Mesothelial cell of epicardium (in vitro differentiated cells): ENCODE data around the gene CHST4. TPM values are rescaled to one million over a fixed set of nuclear protein-coding genes. Genes with fewer than 3 reads are reported as not detected.

Experiments
- DNase-seq, 2 experiments: peaks; one replicate each; pipeline ENCODE4 v3.0.0; 2021; ENCODE audit warnings: low spot score in 2 of 2; ENCODE audit not compliant: unreplicated experiment in 2 of 2
- H3K27ac Mint-ChIP-seq: 2 replicates; pipeline ENCODE4 v1.8.0; 2021; ENCODE audit warnings: mixed read lengths
- H3K27me3 Mint-ChIP-seq: 2 replicates; pipeline ENCODE4 v1.8.0; 2021; ENCODE audit warnings: low read depth, mixed read lengths
- H3K36me3 Mint-ChIP-seq: 2 replicates; pipeline ENCODE4 v1.8.0; 2021; ENCODE audit warnings: mixed read lengths
- H3K4me1 Mint-ChIP-seq: 2 replicates; pipeline ENCODE4 v1.8.0; 2021; ENCODE audit warnings: mixed read lengths
- H3K4me3 Mint-ChIP-seq: 2 replicates; pipeline ENCODE4 v1.8.0; 2021; ENCODE audit warnings: mild to moderate bottlenecking, moderate library complexity, mixed read lengths
- H3K9me3 Mint-ChIP-seq: 2 replicates; pipeline ENCODE4 v1.8.0; 2021; ENCODE audit warnings: mixed read lengths
- total RNA-seq: library from RNA; stranded (reverse); gene quantifications from 3 replicates; pipeline ENCODE4 v1.2.1, GENCODE V29; 2021
- TF ChIP-seq, protein P1 (sequence below): fragments of 200-600 bp; sonication (generic); IDR thresholded peaks from one replicate; pipeline ENCODE4 v1.5.0; 2021; ENCODE audit warnings: antibody characterized with exemption; ENCODE audit not compliant: unreplicated experiment

The CHST4 gene
- total RNA-seq, 1 donor from 2014 or later = not detected

DNA sequence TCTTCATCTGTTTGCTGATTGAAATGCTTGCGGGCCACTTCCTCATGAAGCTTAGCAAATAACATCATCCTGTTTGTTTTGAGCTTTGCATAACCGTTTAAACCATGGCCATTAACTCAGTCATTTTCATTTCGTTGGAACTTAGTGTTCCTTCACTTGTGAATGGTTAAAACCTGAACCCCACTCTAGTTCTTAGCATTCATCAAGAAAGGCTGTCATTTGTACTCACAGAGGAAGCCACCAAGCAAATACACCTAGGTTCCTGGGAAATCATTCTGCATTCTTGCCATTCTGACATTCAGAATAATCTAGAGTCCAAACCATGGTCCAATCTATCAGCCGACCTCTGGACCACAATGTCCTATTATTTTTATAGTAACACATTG is 59.1 kb downstream of the CHST4 start:
- no peak overlapping the region for H3K27ac Mint-ChIP-seq
- TF ChIP-seq, protein P1, sequence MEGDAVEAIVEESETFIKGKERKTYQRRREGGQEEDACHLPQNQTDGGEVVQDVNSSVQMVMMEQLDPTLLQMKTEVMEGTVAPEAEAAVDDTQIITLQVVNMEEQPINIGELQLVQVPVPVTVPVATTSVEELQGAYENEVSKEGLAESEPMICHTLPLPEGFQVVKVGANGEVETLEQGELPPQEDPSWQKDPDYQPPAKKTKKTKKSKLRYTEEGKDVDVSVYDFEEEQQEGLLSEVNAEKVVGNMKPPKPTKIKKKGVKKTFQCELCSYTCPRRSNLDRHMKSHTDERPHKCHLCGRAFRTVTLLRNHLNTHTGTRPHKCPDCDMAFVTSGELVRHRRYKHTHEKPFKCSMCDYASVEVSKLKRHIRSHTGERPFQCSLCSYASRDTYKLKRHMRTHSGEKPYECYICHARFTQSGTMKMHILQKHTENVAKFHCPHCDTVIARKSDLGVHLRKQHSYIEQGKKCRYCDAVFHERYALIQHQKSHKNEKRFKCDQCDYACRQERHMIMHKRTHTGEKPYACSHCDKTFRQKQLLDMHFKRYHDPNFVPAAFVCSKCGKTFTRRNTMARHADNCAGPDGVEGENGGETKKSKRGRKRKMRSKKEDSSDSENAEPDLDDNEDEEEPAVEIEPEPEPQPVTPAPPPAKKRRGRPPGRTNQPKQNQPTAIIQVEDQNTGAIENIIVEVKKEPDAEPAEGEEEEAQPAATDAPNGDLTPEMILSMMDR = no peak
- peaks cover 6% of the 10 kb centered on the region for H3K9me3 Mint-ChIP-seq
- no peak for DNase-seq
- H3K4me1 Mint-ChIP-seq = no peaks in the 10 kb centered on the region
- H3K4me3 Mint-ChIP-seq = no peak overlapping the region
- peaks cover 43% of the 10 kb centered on the region for H3K27me3 Mint-ChIP-seq
- no peaks in the 10 kb centered on the region for H3K36me3 Mint-ChIP-seq

Other genes starting within 250 kb of the CHST4 start
- gene CMTR2, start 237.0 kb upstream of the CHST4 start, total RNA-seq = 25.3 to 29.2 TPM (median 28.7 TPM) in 3 replicates
- gene CALB2, start 167.7 kb upstream of the CHST4 start, total RNA-seq = 0.22 to 0.51 TPM (median 0.25 TPM) in 3 replicates
- gene TLE7, start 84.4 kb upstream of the CHST4 start, total RNA-seq = not detected in 3 replicates
- 12.3 to 16.4 TPM (median 12.8 TPM) in 3 replicates for gene ZNF23, start 64.2 kb upstream of the CHST4 start, total RNA-seq
- 7.2 to 8.4 TPM (median 7.3 TPM) in 3 replicates for gene ZNF19, start 37.1 kb upstream of the CHST4 start, total RNA-seq
- 0.07 TPM in 1 of 3 replicates, not detected in the others for gene TAT, start 50.7 kb downstream of the CHST4 start, total RNA-seq
- 15.2 to 16.7 TPM (median 16.4 TPM) in 3 replicates for gene MARVELD3, start 99.8 kb downstream of the CHST4 start, total RNA-seq
- gene PHLPP2, start 198.3 kb downstream of the CHST4 start, total RNA-seq = 18.2 to 19.0 TPM (median 18.6 TPM) in 3 replicates